Cardiac fibroblast (primary cell): ENCODE data around the gene PLEKHA6.
A peak's percentile ranks its signal among the peaks of the same experiment; 100 is the strongest.

Experiments
- DNase-seq, 2 donors: peaks; one replicate each; pipeline versions ENCODE4 v3.0.0 to v3.0.0-alpha.2; 2010; ENCODE audit warnings: low read depth in 2 of 2
- H3K4me3 ChIP-seq, 2 donors: replicated peaks in 1 of 2; 1 replicate in 1 of 2; 2 replicates in 1 of 2; pipeline ENCODE4 v1.5.1; 2011; ENCODE audit warnings: low read depth in 2 of 2, low read length in 2 of 2, mild to moderate bottlenecking in 2 of 2, moderate library complexity in 1 of 2
- TF ChIP-seq, protein P1 (sequence below): IDR thresholded peaks from one replicate; pipeline ENCODE4 v1.5.1; 2011; ENCODE audit warnings: low read depth, mild to moderate bottlenecking, low read length, inconsistent platforms

Gene PLEKHA6

DNA sequence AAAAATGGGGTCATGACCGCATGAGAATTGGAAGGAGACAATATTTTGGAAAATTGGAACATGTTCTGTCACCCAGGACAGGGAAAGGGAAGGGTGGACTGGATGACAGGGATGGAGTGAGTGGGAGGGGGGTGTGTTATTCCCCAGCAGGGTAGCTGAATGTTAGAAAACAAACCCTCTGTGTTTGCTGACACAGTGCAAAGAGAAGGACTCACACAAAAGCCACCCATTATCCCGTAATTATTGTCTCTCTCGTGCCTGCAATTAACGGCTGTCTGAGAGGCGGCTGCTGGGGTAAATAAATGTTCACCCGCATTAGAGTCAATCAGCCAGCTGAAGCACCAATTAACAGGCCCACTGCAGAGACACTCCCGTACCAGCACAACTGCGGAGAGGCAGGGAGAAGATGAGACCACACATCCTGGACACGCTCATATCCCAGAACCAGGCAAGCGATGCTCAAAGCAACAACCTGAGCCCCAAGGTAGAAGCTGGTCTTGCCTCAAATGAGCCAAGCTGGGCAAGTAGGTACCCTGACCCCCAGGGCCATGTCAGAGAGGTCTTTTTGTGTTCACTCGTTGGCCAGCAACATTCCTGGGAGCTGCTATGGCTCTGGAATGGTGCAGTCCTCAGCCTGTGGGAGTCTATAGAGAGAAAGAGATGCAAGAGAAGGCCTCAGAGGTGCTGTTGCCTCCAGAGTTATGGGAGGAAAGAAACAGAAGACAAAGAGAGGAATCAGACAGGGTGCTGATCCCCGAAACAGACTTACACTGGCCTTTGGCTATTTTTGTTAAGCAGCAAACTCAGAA is 19.4 kb downstream of the PLEKHA6 start:
- no peak for DNase-seq
- H3K4me3 ChIP-seq: no peak overlapping the region
- TF ChIP-seq, protein P1, sequence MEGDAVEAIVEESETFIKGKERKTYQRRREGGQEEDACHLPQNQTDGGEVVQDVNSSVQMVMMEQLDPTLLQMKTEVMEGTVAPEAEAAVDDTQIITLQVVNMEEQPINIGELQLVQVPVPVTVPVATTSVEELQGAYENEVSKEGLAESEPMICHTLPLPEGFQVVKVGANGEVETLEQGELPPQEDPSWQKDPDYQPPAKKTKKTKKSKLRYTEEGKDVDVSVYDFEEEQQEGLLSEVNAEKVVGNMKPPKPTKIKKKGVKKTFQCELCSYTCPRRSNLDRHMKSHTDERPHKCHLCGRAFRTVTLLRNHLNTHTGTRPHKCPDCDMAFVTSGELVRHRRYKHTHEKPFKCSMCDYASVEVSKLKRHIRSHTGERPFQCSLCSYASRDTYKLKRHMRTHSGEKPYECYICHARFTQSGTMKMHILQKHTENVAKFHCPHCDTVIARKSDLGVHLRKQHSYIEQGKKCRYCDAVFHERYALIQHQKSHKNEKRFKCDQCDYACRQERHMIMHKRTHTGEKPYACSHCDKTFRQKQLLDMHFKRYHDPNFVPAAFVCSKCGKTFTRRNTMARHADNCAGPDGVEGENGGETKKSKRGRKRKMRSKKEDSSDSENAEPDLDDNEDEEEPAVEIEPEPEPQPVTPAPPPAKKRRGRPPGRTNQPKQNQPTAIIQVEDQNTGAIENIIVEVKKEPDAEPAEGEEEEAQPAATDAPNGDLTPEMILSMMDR: no peak

DNA sequence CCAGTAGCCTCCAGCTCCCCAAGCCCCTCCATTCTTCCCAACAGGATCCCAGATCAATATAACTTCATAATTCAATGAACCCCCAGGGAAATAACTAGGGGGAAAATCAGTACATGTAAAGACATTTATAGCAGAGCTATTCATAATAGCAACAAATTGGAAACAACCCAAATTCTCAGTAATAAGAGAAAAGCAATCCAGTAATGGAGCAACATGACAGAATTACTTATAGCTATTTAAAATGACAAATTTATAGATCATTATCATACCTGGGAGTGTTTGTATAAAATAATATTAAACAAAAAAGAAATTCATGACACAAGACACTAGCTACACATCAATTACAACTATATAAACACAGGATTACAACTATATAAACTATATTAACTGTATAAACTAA is 20.2 kb downstream of the PLEKHA6 start:
- no peak for DNase-seq
- TF ChIP-seq, protein P1: no peak
- H3K4me3 ChIP-seq: no peak overlapping the region

DNA sequence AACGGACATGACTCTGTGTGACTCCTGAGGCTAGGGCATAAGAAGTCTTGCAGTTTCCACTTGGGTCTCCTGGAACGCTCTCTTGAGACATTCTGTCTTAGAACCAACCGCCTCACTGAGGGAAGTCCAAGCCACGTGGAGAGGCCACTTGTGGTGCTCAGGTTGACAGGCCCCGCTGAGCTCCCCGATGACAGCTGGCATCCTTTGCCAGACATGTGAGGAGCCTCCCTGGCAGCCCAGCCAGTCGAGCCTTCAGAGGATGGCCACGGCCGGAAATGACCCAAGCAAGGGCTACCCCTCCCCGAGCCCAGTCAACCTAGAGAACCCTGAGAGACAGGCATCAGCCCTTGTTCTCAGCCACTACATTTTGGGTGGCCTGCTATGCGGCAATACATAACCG is 20.7 kb downstream of the PLEKHA6 start:
- DNase-seq: no peak
- no peak overlapping the region for H3K4me3 ChIP-seq
- TF ChIP-seq, protein P1: no peak

DNA sequence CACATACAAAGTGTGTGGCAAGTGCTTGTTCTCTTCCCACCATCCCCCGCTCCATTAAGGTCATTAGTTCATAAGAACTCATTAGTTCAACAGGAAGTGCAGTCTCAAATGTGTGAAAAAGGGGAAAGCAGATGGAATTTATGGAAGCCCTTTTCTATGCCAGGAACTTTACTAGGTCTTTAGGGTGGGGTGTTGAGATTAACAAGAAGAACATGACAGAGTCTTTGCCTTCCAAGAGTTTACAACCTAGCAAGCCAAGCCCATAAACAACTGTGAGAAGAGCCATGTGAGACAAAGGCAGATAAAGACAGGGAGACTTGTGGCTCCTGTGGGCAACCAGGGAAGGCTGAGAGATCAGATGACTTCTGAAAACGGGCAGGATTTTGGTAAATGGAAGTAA is 21.4 kb downstream of the PLEKHA6 start:
- peak in 1 of 2 donors; percentile 32 for DNase-seq
- no peak overlapping the region for H3K4me3 ChIP-seq
- TF ChIP-seq, protein P1: no peak

DNA sequence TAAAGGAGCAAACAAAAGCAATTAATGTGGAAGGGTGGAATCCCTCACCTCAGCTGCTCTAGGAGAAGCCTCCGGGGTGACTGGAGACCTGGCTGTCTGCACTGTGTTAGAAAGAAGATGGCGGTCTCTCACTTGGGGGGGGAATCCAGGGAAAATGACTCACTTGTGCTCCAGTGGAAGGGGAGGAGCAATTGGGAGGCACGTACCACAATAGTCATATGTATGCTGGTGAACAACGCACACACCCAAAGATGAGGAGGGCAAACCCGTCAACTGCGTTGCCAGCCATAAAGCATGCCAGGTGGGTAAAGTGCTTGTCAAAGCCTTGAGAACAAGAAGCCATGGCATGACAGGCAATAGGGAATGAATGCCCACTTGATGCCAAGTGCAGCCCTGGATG is 22.1 kb downstream of the PLEKHA6 start:
- no peak for DNase-seq
- no peak overlapping the region for H3K4me3 ChIP-seq
- TF ChIP-seq, protein P1: no peak

DNA sequence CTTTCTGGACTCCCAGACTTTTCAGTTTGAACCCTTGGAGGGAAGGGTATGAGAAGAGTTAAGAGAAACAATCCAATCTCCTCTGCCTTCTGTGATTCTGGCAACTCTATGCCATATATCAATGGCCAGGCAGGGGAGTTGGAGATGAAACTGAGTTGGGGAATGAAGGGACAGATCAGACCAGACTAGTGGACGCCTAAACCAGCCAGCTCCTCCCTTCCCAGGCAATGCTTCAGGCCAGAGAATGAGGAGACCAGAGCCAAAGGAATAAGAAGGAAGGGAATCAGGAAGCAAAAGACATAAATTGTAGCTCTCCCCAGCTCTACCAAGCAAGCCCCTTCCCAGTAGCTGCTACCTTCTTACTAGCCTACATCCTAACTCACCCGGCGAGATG is 22.7 kb downstream of the PLEKHA6 start:
- no peak for DNase-seq
- no peak overlapping the region for H3K4me3 ChIP-seq
- TF ChIP-seq, protein P1: no peak

DNA sequence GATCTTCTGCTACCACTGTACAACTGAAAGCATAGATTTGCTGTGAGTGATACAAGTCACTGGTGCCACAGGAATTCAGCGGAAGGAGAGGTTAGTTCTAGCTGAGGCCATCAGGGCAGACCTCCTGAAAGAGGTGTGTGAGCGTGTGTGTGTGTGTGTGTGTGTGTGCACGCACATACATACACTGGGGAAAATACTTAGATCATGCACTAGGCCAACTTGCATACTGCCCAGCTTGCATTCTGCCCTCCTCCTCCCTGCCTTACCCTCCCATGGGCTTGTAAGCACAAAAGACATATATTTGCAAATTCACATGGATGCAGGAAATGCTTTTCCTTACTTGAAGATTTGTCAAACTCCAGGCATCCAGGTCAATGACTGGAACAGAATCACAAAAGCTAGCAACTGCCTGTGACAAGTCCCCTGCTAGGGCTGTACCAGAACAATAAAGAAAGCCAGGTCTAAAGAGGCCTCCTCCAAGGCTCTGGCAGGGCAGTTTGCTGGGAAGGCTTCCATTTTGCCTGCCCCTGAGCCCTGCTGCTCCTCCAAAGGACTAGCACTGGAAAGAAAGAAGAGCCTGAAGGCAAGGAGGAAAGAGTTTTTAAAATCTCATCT is 23.2 kb downstream of the PLEKHA6 start:
- no peak for DNase-seq
- H3K4me3 ChIP-seq: no peak overlapping the region

More for the DNA sequence above, 23.2 kb downstream of the PLEKHA6 start:
- TF ChIP-seq, protein P1: no peak
